Measurements from ENCODE around the gene H2BW1. TPM values are rescaled to one million over a fixed set of nuclear protein-coding genes. Genes with fewer than 3 reads are reported as not detected.
"Not testable (repeated sequence)": the region's sequence is repeated elsewhere in the genome, so short reads cannot be mapped to it uniquely, and the experiment has no call there.

H2BW1 gene
- not detected for total RNA-seq
- polyA plus RNA-seq, result not detected

- Histone ChIP-seq H3K36me3 (no peaks in the 10 kb centered on the region), H3K4me1 (no peaks in the 10 kb centered on the region), H3K27me3 (no peaks in the 10 kb centered on the region), H3K4me3 (no peak within 1 kb of the TSS), H3K27ac (no peak within 1 kb of the TSS), H3K9me3 (no peaks in the 10 kb centered on the region)
- DNase-seq, result no peak
- intact Hi-C loops (cut with DNase I), result no loop called here
- 90 to 92% methylated on average over 20 of the region's 20 CpGs for WGBS, 2 donors
- no peak for TF ChIP-seq POLR2A (IDR thresholded peaks at IDR 0.05)
- TF ChIP-seq CTCF (IDR thresholded peaks at IDR 0.05), result no peak
- no peak for TF ChIP-seq POLR2AphosphoS5 (IDR thresholded peaks at IDR 0.05)
- no peak for TF ChIP-seq EP300 (IDR thresholded peaks at IDR 0.05)
These were observed at the start of gene H2BW1 for GRCh38 chrX:104013606-104014005. TSS of gene H2BW1 (minus strand) at chrX:104013708. CDS start at chrX:104013576, 132 bp downstream.

GRCh38 chrX:104062636-104063035 is 49.1 kb upstream of the H2BW1 start:
- H3K36me3 ChIP-seq; intact Hi-C loops (cut with DNase I); H3K27ac ChIP-seq; H3K4me1 ChIP-seq; H3K9me3 ChIP-seq; H3K4me3 ChIP-seq; DNase-seq; H3K27me3 ChIP-seq: not testable (repeated sequence)
- 94 to 96% methylated on average over 9 of the region's 18 CpGs for WGBS, 2 donors

GRCh38 chrX:104054956-104055355 is 41.4 kb upstream of the H2BW1 start:
- WGBS, 2 donors, result no CpG with 5 or more reads among the region's 13 CpGs
- H3K27ac ChIP-seq; H3K9me3 ChIP-seq; H3K27me3 ChIP-seq; H3K36me3 ChIP-seq; DNase-seq; H3K4me3 ChIP-seq; H3K4me1 ChIP-seq; intact Hi-C loops (cut with DNase I): not testable (repeated sequence)

- Histone ChIP-seq H3K9me3 (no peaks in the 10 kb centered on the region), H3K27me3 (no peaks in the 10 kb centered on the region), H3K4me3 (no peak overlapping the region), H3K36me3 (no peaks in the 10 kb centered on the region), H3K27ac (no peak overlapping the region), H3K4me1 (no peaks in the 10 kb centered on the region)
- WGBS, 2 donors, result 93 to 95% methylated on average over 13 of the region's 13 CpGs
- TF ChIP-seq POLR2A (IDR thresholded peaks at IDR 0.05), result no peak
- no peak for TF ChIP-seq CTCF (IDR thresholded peaks at IDR 0.05)
- TF ChIP-seq POLR2AphosphoS5 (IDR thresholded peaks at IDR 0.05), result no peak
- TF ChIP-seq EP300 (IDR thresholded peaks at IDR 0.05), result no peak
- intact Hi-C loops (cut with DNase I), result no loop called here
- DNase-seq, result no peak
These were observed 33.7 kb upstream of the H2BW1 start for GRCh38 chrX:104047171-104047570.

GRCh38 chrX:104045642-104046041 is 32.1 kb upstream of the H2BW1 start:
- H3K27ac ChIP-seq, result no peak overlapping the region
- no peaks in the 10 kb centered on the region for H3K27me3 ChIP-seq
- no peak overlapping the region for H3K4me3 ChIP-seq
- WGBS, 2 donors, result 79 to 88% methylated on average over 5 of the region's 5 CpGs
- no peaks in the 10 kb centered on the region for H3K36me3 ChIP-seq
- no peak for TF ChIP-seq CTCF (IDR thresholded peaks at IDR 0.05)
- no peak for TF ChIP-seq POLR2AphosphoS5 (IDR thresholded peaks at IDR 0.05)
- TF ChIP-seq POLR2A (IDR thresholded peaks at IDR 0.05), result no peak
- intact Hi-C loops (cut with DNase I), result no loop called here
- H3K4me1 ChIP-seq, result no peaks in the 10 kb centered on the region
- DNase-seq, result no peak
- H3K9me3 ChIP-seq, result no peaks in the 10 kb centered on the region

- TF ChIP-seq POLR2A (IDR thresholded peaks at IDR 0.05), result no peak
- TF ChIP-seq EP300 (IDR thresholded peaks at IDR 0.05), result no peak
- no peak for TF ChIP-seq CTCF (IDR thresholded peaks at IDR 0.05)
- no peak for TF ChIP-seq POLR2AphosphoS5 (IDR thresholded peaks at IDR 0.05)
- 84 to 93% methylated on average over 4 of the region's 4 CpGs for WGBS, 2 donors
- no peaks in the 10 kb centered on the region for H3K4me1 ChIP-seq
- H3K9me3 ChIP-seq, result no peaks in the 10 kb centered on the region
- H3K4me3 ChIP-seq, result no peak overlapping the region
- H3K36me3 ChIP-seq, result no peaks in the 10 kb centered on the region
- no peaks in the 10 kb centered on the region for H3K27me3 ChIP-seq
- no peak overlapping the region for H3K27ac ChIP-seq
- no peak for DNase-seq
- intact Hi-C loops (cut with DNase I), result no loop called here
These were observed 27.5 kb upstream of the H2BW1 start for GRCh38 chrX:104041003-104041402.
